GM12892 (cell line): Measurements from ENCODE around the gene SEC61B.

Experiments
- POLR2A ChIP-seq: IDR thresholded peaks from 2 replicates; pipeline ENCODE4 v1.6.1; 2011; ENCODE audit warnings: low read depth, low read length, control low read depth
- TAF1 ChIP-seq: IDR thresholded peaks from 2 replicates; pipeline ENCODE4 v1.6.1; 2011; ENCODE audit warnings: low read depth, mild to moderate bottlenecking, control low read depth, low read length, borderline replicate concordance

GRCh38 chr9:99238331-99238730 is 16.2 kb downstream of the SEC61B start:
- no peak for TF ChIP-seq TAF1
- TF ChIP-seq POLR2A = no peak
